HG02623 (cell line): ENCODE measurements around the gene LAPTM4A.

Source experiments
- ATAC-seq: cut with Tn5 transposase; IDR thresholded peaks from one replicate; pipeline ENCODE4 v1.9.1; 2021; ENCODE audit warnings: moderate library complexity; ENCODE audit not compliant: unreplicated experiment

Gene LAPTM4A

GRCh38 chr2:19989667-19990415 lies 61.6 kb downstream of the LAPTM4A start, which contains the start of gene WDR35:
WDR35 (minus strand) TSS chr2:19990105; CDS start chr2:19990015, 90 bp downstream.
- ATAC-seq: peak; percentile 91

GRCh38 chr2:19989342-19989666 lies 62.1 kb downstream of the LAPTM4A start:
- no peak for ATAC-seq

GRCh38 chr2:19988600-19988999 lies 62.8 kb downstream of the LAPTM4A start:
- ATAC-seq: no peak

- ATAC-seq: peak; percentile 50
Observed at GRCh38 chr2:19987936-19988335, 63.5 kb downstream of the LAPTM4A start.
